ENCODE measurements around the gene NTSR1. TPM values are rescaled to one million over a fixed set of nuclear protein-coding genes. Genes with fewer than 3 reads are reported as not detected.

Gene NTSR1
- polyA plus RNA-seq, 1 donor: 1.5 TPM

- DNase-seq: no peak
These were observed 15.1 kb upstream of the NTSR1 start for GRCh38 chr20:62693524-62693922.

- DNase-seq: no peak
These were observed 14.5 kb upstream of the NTSR1 start for GRCh38 chr20:62694106-62694505.

- no peak for DNase-seq
These were observed 13.8 kb upstream of the NTSR1 start for GRCh38 chr20:62694868-62695267.

GRCh38 chr20:62695448-62696414, 12.9 kb upstream of the NTSR1 start:
- no peak for DNase-seq

- no peak for DNase-seq
These were observed 12.1 kb upstream of the NTSR1 start for GRCh38 chr20:62696434-62696957.

- no peak for DNase-seq
These were observed 11.6 kb upstream of the NTSR1 start for GRCh38 chr20:62696989-62697388.

- DNase-seq: no peak
These were observed 11.1 kb upstream of the NTSR1 start for GRCh38 chr20:62697468-62697912.

- DNase-seq: no peak
These were observed 10.4 kb upstream of the NTSR1 start for GRCh38 chr20:62698231-62698630.

- no peak for DNase-seq
These were observed 9.3 kb upstream of the NTSR1 start for GRCh38 chr20:62699296-62699695.

GRCh38 chr20:62699741-62700140, 8.9 kb upstream of the NTSR1 start:
- no peak for DNase-seq

GRCh38 chr20:62700261-62700930, 8.2 kb upstream of the NTSR1 start:
- no peak for DNase-seq

GRCh38 chr20:62701161-62702012, 7.2 kb upstream of the NTSR1 start:
- DNase-seq: no peak

- no peak for DNase-seq
These were observed 6.7 kb upstream of the NTSR1 start for GRCh38 chr20:62702013-62702300.

- DNase-seq: no peak
These were observed 5.5 kb upstream of the NTSR1 start for GRCh38 chr20:62702895-62703852.

GRCh38 chr20:62703853-62704228, 4.8 kb upstream of the NTSR1 start:
- no peak for DNase-seq

- DNase-seq: peak; percentile 93
These were observed 4.2 kb upstream of the NTSR1 start for GRCh38 chr20:62704341-62704948.

GRCh38 chr20:62705627-62706026, 3.0 kb upstream of the NTSR1 start:
- no peak for DNase-seq

- DNase-seq: no peak
These were observed 2.3 kb upstream of the NTSR1 start for GRCh38 chr20:62706344-62706743.

GRCh38 chr20:62706857-62707256, 1.8 kb upstream of the NTSR1 start:
- DNase-seq: no peak

GRCh38 chr20:62707276-62707920, 1.2 kb upstream of the NTSR1 start:
- DNase-seq: no peak

Measured in left kidney (tissue), 2 donors.